ENCODE measurements around the gene IL18BP. TPM values are rescaled to one million over a fixed set of nuclear protein-coding genes. Genes with fewer than 3 reads are reported as not detected.

IL18BP gene
- total RNA-seq, 2 experiments from 2014 or later = 4.2 to 12.4 TPM

DNA sequence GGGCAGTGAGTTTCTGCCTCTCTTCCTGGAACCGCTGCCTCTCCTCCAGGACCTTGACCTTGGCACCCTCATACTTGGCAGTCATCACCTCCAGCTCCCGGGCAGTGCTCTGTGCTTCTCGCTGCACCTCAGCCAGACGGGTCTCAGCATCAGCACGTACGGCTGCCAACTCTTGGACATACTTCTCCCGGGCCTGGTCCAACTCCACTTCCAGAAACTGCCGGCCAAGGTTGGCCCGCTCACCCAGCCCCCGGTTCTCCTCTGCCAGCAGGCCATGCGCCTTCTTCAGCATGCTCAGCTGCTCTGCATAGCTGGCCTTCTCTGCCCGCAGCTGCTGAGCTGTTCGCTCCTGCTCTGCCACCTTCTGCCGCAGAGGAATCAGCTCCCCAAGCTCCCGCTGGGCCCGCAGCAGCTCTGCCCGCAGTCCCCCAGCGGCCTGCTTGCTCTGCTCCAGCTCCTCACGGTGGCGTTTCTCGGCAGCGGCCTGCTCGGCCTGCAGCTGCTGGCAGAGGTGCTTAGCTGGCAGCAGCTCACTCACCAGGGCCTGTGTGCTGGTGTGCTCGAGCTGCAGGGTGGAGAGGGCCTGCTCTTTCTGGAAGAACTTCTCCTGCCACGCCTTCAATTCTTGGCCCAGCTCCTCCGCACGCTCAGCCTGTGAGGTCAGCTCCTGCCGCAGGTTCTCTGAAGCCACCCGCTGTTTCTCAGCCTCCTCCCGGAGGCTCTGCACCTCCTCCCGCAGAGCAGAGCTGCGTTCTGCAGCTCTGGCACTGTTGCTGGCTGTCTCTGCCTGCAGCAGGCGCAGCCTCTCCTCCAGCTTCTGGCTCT is 14.4 kb downstream of the IL18BP start:
- H3K4me2 ChIP-seq (ENCODE audit: low read length) = no peak overlapping the region
- peaks cover 88% of the 10 kb centered on the region for H3K36me3 ChIP-seq (ENCODE audit: insufficient read depth, low read length)
- no TSS peak for BruUV-seq (replicated peaks)
- DNase-seq (ENCODE audit: low spot score) = no peak
- no peak overlapping the region for H3K4me3 ChIP-seq (ENCODE audit: low read depth, low read length, poor library complexity, severe bottlenecking)
- H3K9me3 ChIP-seq (ENCODE audit: low read length) = no peaks in the 10 kb centered on the region
- no peak for TF ChIP-seq EZH2phosphoT487 (IDR thresholded peaks at IDR 0.05; ENCODE audit: borderline replicate concordance, low read depth, low read length)
- TF ChIP-seq, protein P1, sequence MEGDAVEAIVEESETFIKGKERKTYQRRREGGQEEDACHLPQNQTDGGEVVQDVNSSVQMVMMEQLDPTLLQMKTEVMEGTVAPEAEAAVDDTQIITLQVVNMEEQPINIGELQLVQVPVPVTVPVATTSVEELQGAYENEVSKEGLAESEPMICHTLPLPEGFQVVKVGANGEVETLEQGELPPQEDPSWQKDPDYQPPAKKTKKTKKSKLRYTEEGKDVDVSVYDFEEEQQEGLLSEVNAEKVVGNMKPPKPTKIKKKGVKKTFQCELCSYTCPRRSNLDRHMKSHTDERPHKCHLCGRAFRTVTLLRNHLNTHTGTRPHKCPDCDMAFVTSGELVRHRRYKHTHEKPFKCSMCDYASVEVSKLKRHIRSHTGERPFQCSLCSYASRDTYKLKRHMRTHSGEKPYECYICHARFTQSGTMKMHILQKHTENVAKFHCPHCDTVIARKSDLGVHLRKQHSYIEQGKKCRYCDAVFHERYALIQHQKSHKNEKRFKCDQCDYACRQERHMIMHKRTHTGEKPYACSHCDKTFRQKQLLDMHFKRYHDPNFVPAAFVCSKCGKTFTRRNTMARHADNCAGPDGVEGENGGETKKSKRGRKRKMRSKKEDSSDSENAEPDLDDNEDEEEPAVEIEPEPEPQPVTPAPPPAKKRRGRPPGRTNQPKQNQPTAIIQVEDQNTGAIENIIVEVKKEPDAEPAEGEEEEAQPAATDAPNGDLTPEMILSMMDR (conservative IDR thresholded peaks at IDR 0.05; ENCODE audit: low read length) = no peak
- no peak overlapping the region for H3K27ac ChIP-seq (ENCODE audit: low read depth, low read length, poor library complexity, severe bottlenecking)
- CTCF ChIA-PET (ENCODE audit: unreplicated experiment) = interaction anchor here (0.6 kb wide), 1 partner anchor 11 kb away, joined by 3 read pairs; no protein-coding TSS in a partner anchor
- H3K79me2 ChIP-seq (ENCODE audit: insufficient read depth, low read depth, low read length) = no peaks in the 10 kb centered on the region
- POLR2A ChIA-PET = no interaction called here
- no peak overlapping the region for H2AFZ ChIP-seq (ENCODE audit: low read length)
- H3K9me2 ChIP-seq (ENCODE audit: insufficient read depth, low read length) = no peaks in the 10 kb centered on the region
- H4K20me1 ChIP-seq (ENCODE audit: insufficient read depth, low read length) = no peaks in the 10 kb centered on the region
- intact Hi-C loops (cut with micrococcal nuclease; ENCODE audit: unreplicated experiment) = no loop called here
- no peaks in the 10 kb centered on the region for H3K4me1 ChIP-seq (ENCODE audit: insufficient read depth, low read length, poor library complexity, severe bottlenecking)

DNA sequence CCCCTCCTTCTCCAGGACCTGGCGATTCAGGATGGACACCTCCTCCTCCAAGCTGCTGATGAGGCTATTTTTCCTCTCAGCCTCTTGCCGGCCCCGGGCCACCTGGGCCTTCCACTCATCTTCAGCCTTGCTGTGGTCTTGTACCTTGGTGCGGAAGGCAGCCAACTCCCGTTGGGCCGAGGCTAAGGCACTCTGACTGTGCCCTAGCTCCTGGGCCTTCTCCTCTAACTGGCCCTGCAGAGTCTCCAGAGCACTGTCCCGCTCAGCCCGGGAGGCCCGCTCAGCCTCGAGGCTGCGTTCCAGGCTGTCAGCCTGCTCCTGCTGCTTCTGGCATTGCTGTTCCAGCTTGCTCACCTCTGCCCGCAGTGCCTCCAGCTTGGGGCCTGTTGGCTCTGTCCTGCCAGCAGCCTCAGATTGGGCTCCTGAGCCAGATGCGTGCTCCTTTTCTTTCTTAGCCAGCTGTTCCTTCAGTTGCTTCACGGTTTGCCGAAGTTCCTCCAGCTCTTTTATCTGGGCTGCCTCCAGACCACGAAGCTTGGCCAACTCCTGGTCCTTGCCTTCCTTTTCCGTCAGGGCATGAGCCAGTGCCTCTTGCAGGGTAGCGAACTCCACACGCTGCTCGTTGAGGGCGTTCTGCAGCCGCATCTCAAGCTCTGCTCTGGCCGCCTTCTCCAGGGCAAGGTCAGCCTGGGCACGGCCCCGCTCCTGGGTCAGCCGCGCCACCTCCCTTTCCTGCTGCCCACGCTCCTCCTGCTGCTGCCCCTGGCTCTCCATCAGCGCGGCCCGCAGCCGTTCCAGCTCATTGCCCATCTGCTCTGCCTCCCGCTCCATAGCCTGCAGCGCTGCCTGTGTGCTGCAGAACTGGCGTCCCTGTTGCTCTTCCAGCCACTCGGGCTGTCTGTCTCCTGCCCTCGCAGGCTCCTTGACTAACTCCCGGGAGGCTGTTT is 15.3 kb downstream of the IL18BP start:
- H3K27ac ChIP-seq (ENCODE audit: low read depth, low read length, poor library complexity, severe bottlenecking) = no peak overlapping the region
- TF ChIP-seq EZH2phosphoT487 (IDR thresholded peaks at IDR 0.05; ENCODE audit: borderline replicate concordance, low read depth, low read length) = no peak
- TF ChIP-seq, protein P1 (conservative IDR thresholded peaks at IDR 0.05; ENCODE audit: low read length) = no peak
- H4K20me1 ChIP-seq (ENCODE audit: insufficient read depth, low read length) = no peaks in the 10 kb centered on the region
- POLR2A ChIA-PET = no interaction called here
- H3K4me1 ChIP-seq (ENCODE audit: insufficient read depth, low read length, poor library complexity, severe bottlenecking) = no peaks in the 10 kb centered on the region
- no peaks in the 10 kb centered on the region for H3K9me3 ChIP-seq (ENCODE audit: low read length)
- peaks cover 89% of the 10 kb centered on the region for H3K36me3 ChIP-seq (ENCODE audit: insufficient read depth, low read length)
- no TSS peak for BruUV-seq (replicated peaks)
- H2AFZ ChIP-seq (ENCODE audit: low read length) = no peak overlapping the region
- no peak overlapping the region for H3K4me2 ChIP-seq (ENCODE audit: low read length)
- CTCF ChIA-PET (ENCODE audit: unreplicated experiment) = interaction anchor here (0.6 kb wide), 1 partner anchor 12 kb away, joined by 3 read pairs; no protein-coding TSS in a partner anchor
- no peaks in the 10 kb centered on the region for H3K9me2 ChIP-seq (ENCODE audit: insufficient read depth, low read length)
- no peaks in the 10 kb centered on the region for H3K79me2 ChIP-seq (ENCODE audit: insufficient read depth, low read depth, low read length)
- DNase-seq (ENCODE audit: low spot score) = no peak
- intact Hi-C loops (cut with micrococcal nuclease; ENCODE audit: unreplicated experiment) = no loop called here
- no peak overlapping the region for H3K4me3 ChIP-seq (ENCODE audit: low read depth, low read length, poor library complexity, severe bottlenecking)

Data from OCI-LY7 (cell line).